GM13977 (cell line): ENCODE results near the gene LSS.
"Not testable (repeated sequence)": the region's sequence is repeated elsewhere in the genome, so short reads cannot be mapped to it uniquely, and the experiment has no call there.

Experiments
- DNase-seq: peaks from one replicate; pipeline ENCODE4 v3.0.0; 2012; ENCODE audit warnings: low spot score
- CTCF ChIP-seq: IDR thresholded peaks from 2 replicates; pipeline ENCODE4 v1.5.1; 2012; ENCODE audit warnings: mild to moderate bottlenecking, control low read depth; ENCODE audit not compliant: insufficient read depth; ENCODE audit errors: extremely low read depth, missing control alignments
- in situ Hi-C: fragments of 300-500 bp; cut with MboI; formaldehyde crosslinking; loops from one replicate; pipeline ENCODE4 v1.12.0; 2022; ENCODE audit warnings: low sequenced_read_pairs, low pct_unique_long_range_greater_than_20kb, mixed read lengths, inconsistent platforms; ENCODE audit not compliant: unreplicated experiment

Gene LSS

GRCh38 chr21:46181436-46181835 is 47.1 kb downstream of the LSS start:
- no peak for DNase-seq
- in situ Hi-C loops: no loop called here
- TF ChIP-seq CTCF: no peak

GRCh38 chr21:46180778-46181391 is 47.7 kb downstream of the LSS start:
- DNase-seq: peak; percentile 11
- in situ Hi-C loops: no loop called here
- TF ChIP-seq CTCF: no peak

GRCh38 chr21:46180079-46180722 is 48.4 kb downstream of the LSS start:
- peak; percentile 10 for DNase-seq
- in situ Hi-C loops: no loop called here
- TF ChIP-seq CTCF: no peak

- in situ Hi-C loops: no loop called here
- no peak for DNase-seq
- TF ChIP-seq CTCF: no peak
Measured at GRCh38 chr21:46179708-46180078, 48.9 kb downstream of the LSS start.

GRCh38 chr21:46178961-46179360 is 49.6 kb downstream of the LSS start:
- no peak for TF ChIP-seq CTCF

GRCh38 chr21:46176443-46177129 is 52.0 kb downstream of the LSS start:
- in situ Hi-C loops, DNase-seq: not testable (repeated sequence)

More at GRCh38 chr21:46178961-46179360, 49.6 kb downstream of the LSS start:
- in situ Hi-C loops: no loop called here
- DNase-seq: no peak

- no peak for TF ChIP-seq CTCF
- no peak for DNase-seq
- in situ Hi-C loops: no loop called here
Measured at GRCh38 chr21:46173573-46173972, 55.0 kb downstream of the LSS start.
